Umbilical cord (tissue), 2 donors: ENCODE data around the gene PTPRR. TPM values are rescaled to one million over a fixed set of nuclear protein-coding genes. Genes with fewer than 3 reads are reported as not detected.
A peak's percentile ranks its signal among the peaks of the same experiment; 100 is the strongest.

ENCODE experiments used
- DNase-seq: peaks from one replicate; pipeline ENCODE4 v3.0.0-alpha.2; 2015; ENCODE audit warnings: low spot score
- total RNA-seq: library from RNA; depleted of rRNA; stranded (reverse); fragments of >200 nt; gene quantifications from one replicate; pipeline ENCODE4 v1.2.3, GENCODE V29; 2014; ENCODE audit warnings: low replicate concordance; ENCODE audit not compliant: insufficient read depth

The PTPRR gene, protein sequence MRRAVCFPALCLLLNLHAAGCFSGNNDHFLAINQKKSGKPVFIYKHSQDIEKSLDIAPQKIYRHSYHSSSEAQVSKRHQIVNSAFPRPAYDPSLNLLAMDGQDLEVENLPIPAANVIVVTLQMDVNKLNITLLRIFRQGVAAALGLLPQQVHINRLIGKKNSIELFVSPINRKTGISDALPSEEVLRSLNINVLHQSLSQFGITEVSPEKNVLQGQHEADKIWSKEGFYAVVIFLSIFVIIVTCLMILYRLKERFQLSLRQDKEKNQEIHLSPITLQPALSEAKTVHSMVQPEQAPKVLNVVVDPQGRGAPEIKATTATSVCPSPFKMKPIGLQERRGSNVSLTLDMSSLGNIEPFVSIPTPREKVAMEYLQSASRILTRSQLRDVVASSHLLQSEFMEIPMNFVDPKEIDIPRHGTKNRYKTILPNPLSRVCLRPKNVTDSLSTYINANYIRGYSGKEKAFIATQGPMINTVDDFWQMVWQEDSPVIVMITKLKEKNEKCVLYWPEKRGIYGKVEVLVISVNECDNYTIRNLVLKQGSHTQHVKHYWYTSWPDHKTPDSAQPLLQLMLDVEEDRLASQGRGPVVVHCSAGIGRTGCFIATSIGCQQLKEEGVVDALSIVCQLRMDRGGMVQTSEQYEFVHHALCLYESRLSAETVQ
- 17.3 TPM for total RNA-seq

GRCh38 chr12:70920251-70920851 is at the start of gene PTPRR:
Gene PTPRR (minus strand): TSS chr12:70920738. CDS start chr12:70920390, 348 bp downstream.
- DNase-seq: no peak

GRCh38 chr12:70966996-70967790 is 46.7 kb upstream of the PTPRR start:
- DNase-seq: no peak

- DNase-seq: no peak
Observed at GRCh38 chr12:70966046-70966445, 45.5 kb upstream of the PTPRR start.

- DNase-seq: no peak
Observed at GRCh38 chr12:70964867-70965510, 44.5 kb upstream of the PTPRR start.

DNA sequence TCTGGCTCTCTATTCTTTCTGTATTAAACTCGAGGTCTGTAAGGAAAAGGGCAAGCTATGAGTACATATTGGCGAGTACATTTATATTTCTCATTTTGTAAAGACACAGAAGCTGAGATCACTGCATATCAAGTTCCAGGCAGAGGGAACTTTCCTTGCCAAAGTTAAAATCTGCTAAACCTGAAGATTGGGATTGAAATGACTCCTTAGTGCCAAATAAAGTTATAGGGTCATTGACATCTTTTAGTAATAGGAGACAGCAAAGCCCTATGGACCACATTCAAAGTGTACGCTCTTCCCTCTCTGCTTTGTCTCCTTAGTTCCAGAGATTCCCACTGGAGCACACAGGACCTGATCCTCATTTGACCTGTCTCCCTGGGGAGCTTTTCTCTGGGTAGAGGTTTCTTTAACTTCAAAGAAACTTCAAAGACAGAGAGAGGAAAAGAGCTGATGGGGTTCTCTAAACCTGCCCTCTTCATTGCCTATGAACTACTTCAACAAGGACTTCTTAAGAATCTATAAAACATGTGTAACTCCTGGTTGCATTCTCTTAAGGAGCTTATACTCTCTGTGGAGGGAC is 42.6 kb upstream of the PTPRR start:
- no peak for DNase-seq

GRCh38 chr12:70962226-70962794 is 41.8 kb upstream of the PTPRR start:
- no peak for DNase-seq

DNA sequence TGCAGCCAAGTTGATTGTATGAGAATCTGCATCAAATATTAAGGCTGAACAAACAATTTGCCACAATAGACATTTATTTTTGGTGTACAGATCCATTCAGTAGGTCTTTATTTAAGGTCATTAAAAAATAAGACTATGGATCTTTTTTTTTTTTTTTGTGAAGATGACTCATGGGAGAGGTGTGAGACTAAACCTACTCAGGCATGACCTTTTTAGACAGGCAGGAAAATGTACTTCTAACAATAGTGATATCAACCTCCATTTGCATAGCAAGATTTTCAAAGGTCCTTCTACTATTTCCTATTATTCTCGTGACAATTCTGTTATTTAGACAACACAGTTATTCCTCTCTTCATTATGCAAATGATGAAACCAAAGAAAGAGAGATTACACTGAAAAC is 39.9 kb upstream of the PTPRR start:
- no peak for DNase-seq

DNA sequence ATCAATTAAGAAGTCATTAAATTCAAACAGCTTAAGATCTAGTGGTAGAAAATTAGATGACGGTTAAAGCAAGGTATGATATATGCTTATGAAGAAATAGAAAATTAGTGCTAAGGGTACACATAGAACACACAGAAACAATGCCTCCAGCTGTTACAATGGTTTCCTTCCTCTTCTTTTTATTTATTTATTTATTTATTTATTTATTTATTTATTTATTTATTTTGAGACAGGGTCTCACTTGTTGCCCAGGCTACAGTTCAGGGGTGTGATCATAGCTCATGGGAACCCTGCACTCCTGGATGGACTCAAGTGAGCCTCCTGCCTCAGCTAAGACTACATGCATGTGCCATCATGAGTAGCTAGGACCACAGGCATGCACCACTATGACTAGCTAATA is 34.9 kb upstream of the PTPRR start:
- no peak for DNase-seq

- no peak for DNase-seq
Observed at GRCh38 chr12:70950451-70950850, 29.9 kb upstream of the PTPRR start.

- peak; percentile 3 for DNase-seq
Observed at GRCh38 chr12:70948976-70949336, 28.4 kb upstream of the PTPRR start.

GRCh38 chr12:70948236-70948975 is 27.9 kb upstream of the PTPRR start:
- DNase-seq: no peak

- DNase-seq: no peak
Observed at GRCh38 chr12:70936203-70936813, 15.8 kb upstream of the PTPRR start.

- DNase-seq: no peak
Observed at GRCh38 chr12:70933133-70933532, 12.6 kb upstream of the PTPRR start.

DNA sequence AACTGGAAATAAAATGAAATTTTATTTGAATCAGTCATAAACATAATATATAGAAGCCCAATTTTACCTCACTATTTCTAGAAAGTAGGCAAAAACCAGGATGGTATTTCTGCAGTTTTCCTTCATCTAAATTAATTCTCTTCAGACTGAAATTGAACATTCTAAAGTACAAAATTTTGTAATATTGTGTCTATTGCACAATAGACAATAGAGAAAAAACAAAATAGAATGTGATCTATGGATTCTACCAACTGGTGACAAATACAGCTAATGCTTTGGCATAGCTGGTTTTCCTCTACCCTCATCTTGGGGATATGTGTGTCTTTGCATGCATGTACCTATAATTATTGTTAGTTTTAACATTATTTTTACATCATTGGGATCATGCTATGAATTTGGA is 8.5 kb upstream of the PTPRR start:
- DNase-seq: no peak

DNA sequence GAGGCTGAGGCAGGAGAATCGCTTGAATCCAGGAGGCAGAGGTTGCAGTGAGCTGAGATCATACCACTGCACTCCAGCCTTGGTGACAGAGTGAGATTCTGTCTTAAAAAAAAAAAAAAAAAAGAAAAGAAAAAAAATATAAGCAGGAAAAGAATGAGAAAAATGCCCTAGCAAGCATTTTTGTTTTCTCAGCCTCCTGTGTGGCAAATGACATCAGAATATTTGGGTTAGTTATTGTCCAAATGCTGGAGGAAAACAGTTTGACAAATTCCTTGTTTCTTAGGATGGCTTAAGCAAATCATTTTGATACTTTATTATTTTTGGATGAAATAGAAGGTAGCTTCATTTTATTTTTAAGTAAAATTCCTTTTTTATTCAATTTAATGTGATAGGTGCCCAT is 7.5 kb upstream of the PTPRR start:
- DNase-seq: no peak

GRCh38 chr12:70927356-70927755 is 6.8 kb upstream of the PTPRR start:
- DNase-seq: no peak

DNA sequence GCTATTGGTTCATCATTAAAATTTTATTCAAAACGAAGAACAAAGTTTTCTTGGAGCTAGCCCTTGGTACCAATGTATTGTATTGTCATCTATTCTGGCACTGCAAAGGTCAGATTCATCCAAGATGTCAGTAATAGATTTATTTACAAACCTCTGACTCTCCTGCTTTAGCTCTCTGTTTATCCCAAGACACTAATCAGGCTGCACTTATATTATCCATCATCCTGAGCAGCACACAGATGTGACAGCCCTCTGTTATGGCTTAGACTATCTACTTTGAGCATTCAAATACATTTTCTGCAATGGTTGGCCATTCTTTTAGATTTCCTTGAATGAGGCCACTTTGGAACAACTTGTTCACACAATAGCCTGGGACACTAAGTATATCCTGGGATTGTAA is 5.0 kb upstream of the PTPRR start:
- no peak for DNase-seq

GRCh38 chr12:70920891-70921290 is 353 bp upstream of the PTPRR start:
- DNase-seq: no peak

GRCh38 chr12:70919597-70920035 is 922 bp downstream of the PTPRR start:
- DNase-seq: peak; percentile 6

- DNase-seq: no peak
Observed at GRCh38 chr12:70919176-70919575, 1.4 kb downstream of the PTPRR start.
